ENCODE measurements around the gene ZMYM1. TPM values are rescaled to one million over a fixed set of nuclear protein-coding genes. Genes with fewer than 3 reads are reported as not detected.

Gene ZMYM1
- total RNA-seq, 3 donors from 2014 or later: 9.8 to 25.6 (median 12.1) TPM

- no peak for TF ChIP-seq POLR2AphosphoS5 (IDR thresholded peaks at IDR 0.05)
- TF ChIP-seq POLR2A (IDR thresholded peaks at IDR 0.05): no peak
- TF ChIP-seq CTCF (IDR thresholded peaks at IDR 0.05): no peak
- H3K4me3 ChIP-seq: no peak overlapping the region
- no peaks in the 10 kb centered on the region for H3K4me1 ChIP-seq
- H3K36me3 ChIP-seq: no peaks in the 10 kb centered on the region
- intact Hi-C loops (cut with DNase I; ENCODE audit: low total_unique reads): no loop called here
- H3K27ac ChIP-seq: no peak overlapping the region
- H3K9me3 ChIP-seq: no peaks in the 10 kb centered on the region
- no peak for DNase-seq (ENCODE audit: low spot score in 2 of 2)
- H3K27me3 ChIP-seq: no peaks in the 10 kb centered on the region
These were observed 18.0 kb downstream of the ZMYM1 start for GRCh38 chr1:35097224-35097623.

DNA sequence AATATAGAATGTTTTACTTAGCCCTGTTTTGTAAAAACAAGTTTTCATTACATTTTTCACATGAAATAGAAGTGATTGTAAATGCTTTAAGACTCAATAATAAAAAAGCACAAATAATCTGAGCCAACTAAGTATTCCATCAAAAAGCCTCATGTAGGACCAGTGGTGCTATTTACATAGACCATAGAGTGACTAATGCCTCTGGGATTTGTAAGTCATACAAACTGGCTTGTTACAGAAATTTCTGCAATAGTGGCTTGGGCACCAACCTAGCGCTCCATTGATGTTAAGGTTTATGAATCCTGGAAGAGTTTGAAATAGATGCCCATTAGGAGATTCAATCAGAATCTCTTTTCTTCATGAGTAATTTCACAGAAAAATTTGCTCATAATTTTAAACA is 31.9 kb downstream of the ZMYM1 start:
- no peak for TF ChIP-seq POLR2A (IDR thresholded peaks at IDR 0.05)
- no peak for TF ChIP-seq CTCF (IDR thresholded peaks at IDR 0.05)
- TF ChIP-seq POLR2AphosphoS5 (IDR thresholded peaks at IDR 0.05): no peak
- intact Hi-C loops (cut with DNase I; ENCODE audit: low total_unique reads): no loop called here
- Histone ChIP-seq H3K27me3 (no peaks in the 10 kb centered on the region), H3K27ac (no peak overlapping the region), H3K9me3 (no peaks in the 10 kb centered on the region), H3K36me3 (no peaks in the 10 kb centered on the region), H3K4me3 (no peak overlapping the region), H3K4me1 (no peaks in the 10 kb centered on the region)
- DNase-seq (ENCODE audit: low spot score in 2 of 2): no peak

- Histone ChIP-seq H3K36me3 (no peaks in the 10 kb centered on the region), H3K9me3 (no peaks in the 10 kb centered on the region), H3K27ac (no peak overlapping the region), H3K4me3 (no peak overlapping the region), H3K27me3 (no peaks in the 10 kb centered on the region), H3K4me1 (no peaks in the 10 kb centered on the region)
- intact Hi-C loops (cut with DNase I; ENCODE audit: low total_unique reads): no loop called here
- TF ChIP-seq CTCF (IDR thresholded peaks at IDR 0.05) (no peak), POLR2AphosphoS5 (IDR thresholded peaks at IDR 0.05) (no peak), POLR2A (IDR thresholded peaks at IDR 0.05) (no peak)
- DNase-seq (ENCODE audit: low spot score in 2 of 2): no peak
These were observed 33.5 kb downstream of the ZMYM1 start for GRCh38 chr1:35112668-35113067.

- no peak for DNase-seq (ENCODE audit: low spot score in 2 of 2)
- Histone ChIP-seq H3K36me3 (no peaks in the 10 kb centered on the region), H3K9me3 (no peaks in the 10 kb centered on the region), H3K4me1 (no peaks in the 10 kb centered on the region), H3K4me3 (no peak overlapping the region), H3K27me3 (no peaks in the 10 kb centered on the region), H3K27ac (no peak overlapping the region)
- intact Hi-C loops (cut with DNase I; ENCODE audit: low total_unique reads): no loop called here
- TF ChIP-seq POLR2A (IDR thresholded peaks at IDR 0.05) (no peak), POLR2AphosphoS5 (IDR thresholded peaks at IDR 0.05) (no peak), CTCF (IDR thresholded peaks at IDR 0.05) (no peak)
These were observed 36.5 kb downstream of the ZMYM1 start for GRCh38 chr1:35115459-35116383.

DNA sequence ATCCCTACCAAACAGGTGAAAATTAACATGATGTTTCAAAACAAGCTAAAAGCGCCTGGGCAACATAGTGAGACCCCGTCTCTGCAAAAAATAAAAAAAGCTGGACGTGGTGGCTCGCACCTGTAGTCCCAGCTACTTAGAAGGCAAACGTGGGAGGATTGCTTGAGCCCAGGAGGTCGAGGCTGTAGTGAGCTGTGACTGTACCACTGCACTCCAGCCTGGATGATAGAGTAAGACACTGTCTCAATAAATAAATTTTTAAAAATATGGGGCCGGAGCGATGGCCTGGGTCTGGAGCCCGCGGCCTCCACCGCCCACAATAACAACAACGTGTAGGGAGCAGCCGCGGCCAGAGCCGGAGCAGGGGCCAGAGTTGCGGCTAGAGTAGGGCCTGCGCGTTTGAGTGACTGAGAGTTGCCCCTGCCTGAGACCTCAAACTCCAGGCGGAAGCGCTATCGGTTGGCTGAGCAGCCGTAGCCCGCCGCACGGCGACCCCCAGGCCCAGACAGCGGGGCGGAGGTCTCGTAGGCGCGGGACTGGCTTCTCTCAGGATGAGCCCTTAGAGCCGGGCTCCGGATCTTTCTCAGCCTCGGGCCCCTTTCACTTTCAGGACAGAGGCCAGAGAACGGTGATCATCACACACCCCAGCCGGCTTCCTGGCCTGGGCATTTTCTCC is 41.4 kb downstream of the ZMYM1 start:
- H3K27me3 ChIP-seq: no peaks in the 10 kb centered on the region
- TF ChIP-seq CTCF (IDR thresholded peaks at IDR 0.05) (no peak), POLR2AphosphoS5 (IDR thresholded peaks at IDR 0.05) (no peak), POLR2A (IDR thresholded peaks at IDR 0.05) (no peak)
- peaks cover 0 to 2% of the 10 kb centered on the region in 2 donors for H3K9me3 ChIP-seq
- no peak for DNase-seq (ENCODE audit: low spot score in 2 of 2)
- intact Hi-C loops (cut with DNase I; ENCODE audit: low total_unique reads): no loop called here
- no peaks in the 10 kb centered on the region for H3K36me3 ChIP-seq
- peak overlapping the region; percentile 39 to 67 (median 40) for H3K4me3 ChIP-seq
- no peaks in the 10 kb centered on the region for H3K4me1 ChIP-seq
- H3K27ac ChIP-seq: no peak overlapping the region

Data from breast epithelium (tissue), 4 donors.